ENCODE measurements around the gene TREML4. TPM values are rescaled to one million over a fixed set of nuclear protein-coding genes. Genes with fewer than 3 reads are reported as not detected.

The TREML4 gene
- total and polyA plus RNA-seq, 10 of the 15 experiments (the other 5 are each of a cell fraction or from before 2014, with no cell fraction given): not detected

DNA sequence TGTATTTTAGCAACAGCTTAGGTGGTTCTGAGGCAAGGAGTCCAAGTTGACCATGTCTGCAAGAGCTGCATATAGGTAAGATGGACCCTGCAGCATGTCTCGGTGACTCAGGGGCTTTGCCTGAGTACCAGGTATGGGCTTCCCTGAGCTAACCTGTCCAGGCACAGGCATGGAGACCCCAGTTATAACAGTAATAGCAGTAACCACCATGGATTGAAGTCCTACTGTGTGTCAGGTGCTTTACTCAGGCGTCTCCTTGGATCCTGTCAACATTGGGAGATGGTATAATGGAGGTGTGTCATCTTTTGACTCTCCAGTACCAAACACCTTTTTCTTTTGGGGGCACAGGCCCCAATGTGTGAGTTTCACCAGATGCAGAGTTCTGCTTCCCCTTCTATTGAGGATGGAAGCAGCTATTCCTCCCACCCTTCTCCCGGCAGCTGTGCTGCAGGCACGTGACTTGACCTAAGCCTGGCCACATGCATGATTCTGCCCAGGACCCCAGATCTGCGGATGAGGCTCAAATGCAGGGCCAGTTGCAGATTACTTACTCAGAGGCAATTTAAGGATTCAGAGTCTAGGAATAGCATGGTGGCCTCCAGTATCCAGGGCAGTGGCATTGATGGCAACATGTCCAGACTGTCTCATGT, 44.6 kb downstream of the TREML4 start:
- RAD21 ChIA-PET (ENCODE audit: unreplicated experiment): no interaction called here
- Histone ChIP-seq H3K4me1 (ENCODE audit: control insufficient read depth, insufficient read depth, low read length) (no peaks in the 10 kb centered on the region), H4K20me1 (ENCODE audit: control insufficient read depth, insufficient read depth) (no peaks in the 10 kb centered on the region), H3K27ac (ENCODE audit: control insufficient read depth, insufficient read depth) (no peak overlapping the region), H3K4me2 (ENCODE audit: control insufficient read depth, insufficient read depth) (no peak overlapping the region), H3K9me3 (replicated peaks; ENCODE audit: control insufficient read depth, insufficient read depth, low read length) (no peaks in the 10 kb centered on the region), H3K36me3 (ENCODE audit: control insufficient read depth in 2 of 2, insufficient read depth in 2 of 2, low read length in 1 of 2) (no peaks in the 10 kb centered on the region), H2AFZ (ENCODE audit: control insufficient read depth, low read depth, low read length) (no peak overlapping the region), H3K4me3 (no peak overlapping the region), H3K27me3 (replicated peaks in 1 of 2; ENCODE audit: control insufficient read depth in 2 of 2, insufficient read depth in 2 of 2, low read length in 1 of 2) (no peaks in the 10 kb centered on the region; a peak in 1 of 4 replicates), H3K9ac (ENCODE audit: control insufficient read depth, insufficient read depth, low read length) (no peak overlapping the region), H3K79me2 (ENCODE audit: control insufficient read depth, insufficient read depth, low read length) (no peaks in the 10 kb centered on the region)
- WGBS (ENCODE audit: insufficient coverage, insufficient replicate concordance, low lambda C conversion rate, missing lambda C conversion rate): 44% methylated on average over 5 of the region's 5 CpGs
- ATAC-seq: no peak
- POLR2A ChIA-PET: no interaction called here
- TF ChIP-seq RCOR1 (conservative IDR thresholded peaks at IDR 0.05; ENCODE audit: low read depth, low read length): no peak
- TF ChIP-seq, protein P1, sequence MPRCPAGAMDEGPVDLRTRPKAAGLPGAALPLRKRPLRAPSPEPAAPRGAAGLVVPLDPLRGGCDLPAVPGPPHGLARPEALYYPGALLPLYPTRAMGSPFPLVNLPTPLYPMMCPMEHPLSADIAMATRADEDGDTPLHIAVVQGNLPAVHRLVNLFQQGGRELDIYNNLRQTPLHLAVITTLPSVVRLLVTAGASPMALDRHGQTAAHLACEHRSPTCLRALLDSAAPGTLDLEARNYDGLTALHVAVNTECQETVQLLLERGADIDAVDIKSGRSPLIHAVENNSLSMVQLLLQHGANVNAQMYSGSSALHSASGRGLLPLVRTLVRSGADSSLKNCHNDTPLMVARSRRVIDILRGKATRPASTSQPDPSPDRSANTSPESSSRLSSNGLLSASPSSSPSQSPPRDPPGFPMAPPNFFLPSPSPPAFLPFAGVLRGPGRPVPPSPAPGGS (IDR thresholded peaks at IDR 0.05; ENCODE audit: borderline replicate concordance, insufficient read depth, low read depth, low read length, poor library complexity, severe bottlenecking): no peak
- no peak for TF ChIP-seq TAF1 (IDR thresholded peaks at IDR 0.05; ENCODE audit: borderline replicate concordance, low read depth, low read length)
- TF ChIP-seq, protein P2, sequence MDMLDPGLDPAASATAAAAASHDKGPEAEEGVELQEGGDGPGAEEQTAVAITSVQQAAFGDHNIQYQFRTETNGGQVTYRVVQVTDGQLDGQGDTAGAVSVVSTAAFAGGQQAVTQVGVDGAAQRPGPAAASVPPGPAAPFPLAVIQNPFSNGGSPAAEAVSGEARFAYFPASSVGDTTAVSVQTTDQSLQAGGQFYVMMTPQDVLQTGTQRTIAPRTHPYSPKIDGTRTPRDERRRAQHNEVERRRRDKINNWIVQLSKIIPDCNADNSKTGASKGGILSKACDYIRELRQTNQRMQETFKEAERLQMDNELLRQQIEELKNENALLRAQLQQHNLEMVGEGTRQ (IDR thresholded peaks at IDR 0.05; ENCODE audit: borderline replicate concordance, low read depth, low read length): no peak
- TF ChIP-seq ZZZ3 (IDR thresholded peaks at IDR 0.05; ENCODE audit: control insufficient read depth, insufficient read length, low read depth): no peak
- no peak for TF ChIP-seq MTA2 (IDR thresholded peaks at IDR 0.05; ENCODE audit: low read depth)
- TF ChIP-seq MXI1 (IDR thresholded peaks at IDR 0.05; ENCODE audit: low read depth, low read length): no peak
- no peak for TF ChIP-seq NR2F1 (conservative IDR thresholded peaks at IDR 0.05)
- TF ChIP-seq NFYB (IDR thresholded peaks at IDR 0.05; ENCODE audit: insufficient read depth, low read depth, low read length): no peak
- TF ChIP-seq, protein P3, sequence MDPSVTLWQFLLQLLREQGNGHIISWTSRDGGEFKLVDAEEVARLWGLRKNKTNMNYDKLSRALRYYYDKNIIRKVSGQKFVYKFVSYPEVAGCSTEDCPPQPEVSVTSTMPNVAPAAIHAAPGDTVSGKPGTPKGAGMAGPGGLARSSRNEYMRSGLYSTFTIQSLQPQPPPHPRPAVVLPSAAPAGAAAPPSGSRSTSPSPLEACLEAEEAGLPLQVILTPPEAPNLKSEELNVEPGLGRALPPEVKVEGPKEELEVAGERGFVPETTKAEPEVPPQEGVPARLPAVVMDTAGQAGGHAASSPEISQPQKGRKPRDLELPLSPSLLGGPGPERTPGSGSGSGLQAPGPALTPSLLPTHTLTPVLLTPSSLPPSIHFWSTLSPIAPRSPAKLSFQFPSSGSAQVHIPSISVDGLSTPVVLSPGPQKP (IDR thresholded peaks at IDR 0.05; ENCODE audit: low read depth, low read length): no peak
- TF ChIP-seq SRF (IDR thresholded peaks at IDR 0.05; ENCODE audit: low read depth in 2 of 2, low read length in 2 of 2): no peak
- no peak for TF ChIP-seq CBFB (IDR thresholded peaks at IDR 0.05; ENCODE audit: low read depth)
- TF ChIP-seq EGR1 (IDR thresholded peaks at IDR 0.05; ENCODE audit: borderline replicate concordance in 1 of 2, low read depth in 2 of 2, low read length in 2 of 2): no peak
- CTCF ChIA-PET: no interaction called here
- no TSS peak for BruUV-seq (replicated peaks)
- in situ Hi-C loops (cut with MboI) (no loop called here), intact Hi-C loops (cut with micrococcal nuclease; ENCODE audit: unreplicated experiment) (no loop called here)
- no peak for DNase-seq (ENCODE audit: low read depth, low spot score)
- FAIRE-seq: no peak
- SMC1A ChIA-PET (ENCODE audit: uncharacterized antibody, unreplicated experiment): interaction anchor here (0.6 kb wide), 1 partner anchor 13 kb away, joined by 3 read pairs; no protein-coding TSS in a partner anchor
